Activated CD8-positive, alpha-beta memory T cell treated with anti-CD3 and anti-CD28 coated beads for 48 hours (primary cell): ENCODE results near the gene AMDHD1.
"Not testable (repeated sequence)": the region's sequence is repeated elsewhere in the genome, so short reads cannot be mapped to it uniquely, and the experiment has no call there.

Experiments
- DNase-seq, 3 experiments: peaks; one replicate each; pipeline ENCODE4 v3.0.0-alpha.2; 2020; ENCODE audit warnings: low read depth in 2 of 3, low spot score in 2 of 3

Gene AMDHD1

DNA sequence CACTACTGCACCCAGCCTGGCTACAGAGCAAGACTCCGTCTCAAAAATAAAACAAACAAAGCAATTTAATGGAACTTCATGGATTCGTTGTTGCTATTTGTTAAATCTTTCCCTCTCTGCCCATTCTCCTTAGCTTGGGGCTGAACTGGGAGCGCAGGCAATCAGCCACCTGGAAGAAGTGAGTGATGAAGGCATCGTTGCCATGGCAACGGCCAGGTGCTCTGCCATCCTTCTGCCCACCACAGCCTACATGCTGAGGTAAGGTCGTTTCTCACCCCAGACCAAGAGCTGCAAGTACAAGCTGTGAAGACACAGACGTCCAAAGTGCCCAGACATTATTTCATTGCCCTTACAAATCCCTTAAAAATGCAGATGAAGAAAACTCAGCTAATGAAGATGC is 19.1 kb downstream of the AMDHD1 start:
- no peak for DNase-seq

DNA sequence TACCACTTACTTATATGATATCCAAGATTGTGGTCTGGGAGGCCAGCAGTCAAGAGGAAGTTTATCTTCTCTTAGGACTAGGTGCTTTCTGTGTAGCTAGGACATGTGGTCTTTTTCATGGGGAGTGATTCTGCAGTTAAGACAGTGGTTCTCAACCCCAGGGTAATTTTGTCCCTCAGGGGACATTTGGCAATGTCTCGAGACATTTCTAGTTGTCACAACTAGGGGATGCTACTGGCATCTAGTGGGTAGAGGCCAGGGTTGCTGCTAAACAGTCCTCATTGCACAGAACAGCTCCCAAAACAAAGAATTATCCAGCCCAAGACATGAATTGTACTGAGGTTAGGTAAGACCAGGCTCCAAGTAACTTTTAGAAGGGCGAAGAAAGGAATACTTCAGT is 20.0 kb downstream of the AMDHD1 start:
- DNase-seq: no peak

DNA sequence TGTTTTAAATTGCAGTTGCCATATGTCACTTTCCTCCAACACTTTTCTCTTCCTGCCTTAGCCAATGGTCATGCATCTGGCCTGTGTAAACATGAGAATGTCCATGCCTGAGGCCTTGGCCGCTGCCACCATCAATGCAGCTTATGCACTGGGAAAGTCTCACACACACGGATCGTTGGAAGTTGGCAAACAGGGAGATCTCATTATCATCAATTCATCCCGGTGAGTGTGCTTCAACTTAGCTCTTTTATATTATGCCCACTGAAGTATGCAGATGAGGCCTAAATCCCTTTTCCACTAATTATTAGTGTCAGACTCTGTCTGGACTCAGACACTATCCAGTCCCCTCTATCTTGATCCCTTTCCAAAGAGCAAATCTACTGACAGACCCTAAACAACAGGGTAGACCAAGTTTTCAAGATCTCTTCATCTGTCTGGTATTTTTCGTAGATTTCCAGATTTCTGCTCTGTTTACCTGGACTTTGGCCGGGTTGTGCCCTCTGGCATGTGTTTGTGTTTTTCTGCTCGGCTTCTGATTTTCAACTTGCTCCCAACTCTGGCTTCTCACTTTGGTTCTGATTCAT is 23.2 kb downstream of the AMDHD1 start:
- DNase-seq: no peak

DNA sequence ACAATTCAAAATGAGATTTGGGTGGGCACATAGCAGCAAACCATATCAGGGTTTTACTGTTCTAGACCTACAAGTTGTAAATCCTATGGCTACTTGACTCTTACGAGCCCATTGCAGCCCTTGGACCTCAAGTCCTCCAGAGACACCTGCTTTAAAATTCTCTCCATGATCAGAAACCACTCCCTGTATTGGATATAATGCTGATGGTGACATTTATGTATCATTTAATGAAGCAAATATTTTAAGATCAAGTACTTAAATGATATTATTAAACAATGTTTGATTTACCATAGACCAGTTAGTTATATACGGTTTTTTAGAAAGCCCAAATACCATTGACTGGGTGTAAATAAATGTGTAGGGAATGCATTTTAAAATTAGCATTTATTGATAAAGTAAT is 24.2 kb downstream of the AMDHD1 start:
- DNase-seq: no peak

DNA sequence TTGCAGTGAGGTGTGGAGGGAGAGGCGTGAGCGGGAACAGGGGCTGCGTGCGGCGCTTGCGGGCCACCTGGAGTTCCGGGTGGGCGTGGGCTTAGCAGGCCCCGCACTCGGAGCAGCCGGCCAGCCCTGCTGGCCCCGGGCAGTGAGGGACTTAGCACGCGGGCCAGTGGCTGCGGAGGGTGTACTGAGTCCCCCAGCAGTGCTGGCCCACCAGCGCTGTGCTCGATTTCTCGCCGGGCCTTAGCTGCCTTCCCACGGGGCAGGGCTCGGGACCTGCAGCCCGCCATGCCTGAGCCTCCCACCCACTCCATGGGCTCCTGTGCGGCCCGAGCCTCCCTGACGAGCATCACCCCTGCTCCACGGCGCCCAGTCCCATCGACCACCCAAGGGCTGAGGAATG is 26.0 kb downstream of the AMDHD1 start:
- DNase-seq: not testable (repeated sequence)

DNA sequence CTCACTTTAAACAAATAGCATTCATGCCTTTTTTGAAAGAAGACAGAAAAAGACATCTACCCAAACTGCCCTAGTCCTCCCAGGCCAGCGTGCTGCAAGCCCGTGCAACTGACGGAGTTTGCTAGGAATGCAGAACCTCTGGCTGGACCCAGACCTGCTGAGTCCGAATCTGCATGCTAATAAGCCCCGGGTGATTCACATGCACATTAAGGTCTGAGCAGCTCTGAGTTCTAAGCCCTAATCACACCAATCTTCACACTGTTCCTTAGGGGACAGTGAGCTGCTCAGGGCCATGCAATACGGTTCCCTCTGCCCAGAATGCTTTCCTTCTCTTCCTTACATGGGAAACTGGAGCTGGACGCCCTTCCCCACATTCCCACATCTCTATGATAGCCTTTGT is 27.8 kb downstream of the AMDHD1 start:
- no peak for DNase-seq

DNA sequence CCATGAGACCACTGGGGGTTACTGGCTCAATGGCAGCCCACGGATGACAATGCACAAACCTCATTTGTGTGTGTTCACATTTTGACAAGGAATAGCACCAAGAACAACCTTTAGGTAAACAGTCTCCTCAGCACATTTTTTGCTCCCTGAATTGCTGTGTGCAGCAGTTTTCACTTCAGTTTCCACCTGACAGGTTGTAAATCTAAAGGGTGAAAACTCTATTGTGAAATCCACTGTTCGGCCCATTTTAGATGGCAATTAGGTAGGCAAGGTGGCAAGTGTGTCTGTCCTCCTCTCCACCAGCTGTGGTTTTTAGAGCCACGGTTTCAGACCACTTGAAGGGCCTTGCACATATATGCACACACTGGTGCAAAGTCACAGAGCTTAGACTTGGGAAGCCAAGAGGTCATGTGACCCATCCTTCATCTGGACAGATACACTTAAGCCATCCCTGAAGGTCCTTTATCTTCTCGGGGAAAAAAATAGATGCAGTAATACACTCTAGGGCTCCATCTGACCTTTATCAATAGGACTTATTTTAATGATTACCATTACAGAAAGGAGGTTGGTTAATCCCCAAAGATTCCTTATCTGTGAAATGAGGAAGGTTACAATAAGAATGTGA is 29.8 kb downstream of the AMDHD1 start:
- DNase-seq: no peak

DNA sequence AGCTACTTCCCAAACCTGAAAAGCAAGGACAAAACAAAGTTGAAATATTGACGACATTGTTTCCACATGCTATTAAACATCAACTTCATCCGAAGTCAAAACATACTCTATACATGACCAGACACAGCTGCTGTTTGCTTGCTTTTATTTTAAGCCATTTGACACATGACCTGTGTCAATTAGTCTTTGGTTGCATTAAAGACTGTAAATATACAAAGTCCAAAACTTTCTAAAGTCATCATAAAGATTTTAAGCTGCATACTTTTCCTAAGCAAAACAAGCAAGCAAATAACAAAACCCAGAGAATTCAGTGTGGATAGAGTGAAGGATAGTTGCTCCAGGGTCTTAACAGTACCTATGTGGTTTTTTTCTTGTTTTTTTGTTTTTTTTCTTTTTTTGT is 31.2 kb downstream of the AMDHD1 start:
- DNase-seq: no peak

DNA sequence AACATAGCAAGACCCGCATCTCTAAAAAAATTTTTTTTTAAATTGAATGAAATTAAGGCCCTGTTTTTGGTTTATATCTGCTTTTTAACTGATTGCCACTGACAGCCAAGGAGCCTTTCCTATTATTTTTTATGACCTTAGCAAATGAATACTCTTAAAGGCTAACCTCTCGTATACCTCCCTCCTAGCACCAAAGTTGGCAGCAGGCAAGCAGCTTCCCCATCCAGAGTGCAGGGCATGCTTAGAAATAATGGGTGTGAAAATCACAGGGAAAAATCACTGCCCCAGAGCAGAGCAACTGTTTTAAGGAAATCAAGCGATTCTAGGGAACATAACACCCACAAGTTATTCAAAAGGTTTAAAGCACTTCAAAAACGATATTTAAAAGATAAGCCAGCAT is 32.4 kb downstream of the AMDHD1 start:
- DNase-seq: no peak

DNA sequence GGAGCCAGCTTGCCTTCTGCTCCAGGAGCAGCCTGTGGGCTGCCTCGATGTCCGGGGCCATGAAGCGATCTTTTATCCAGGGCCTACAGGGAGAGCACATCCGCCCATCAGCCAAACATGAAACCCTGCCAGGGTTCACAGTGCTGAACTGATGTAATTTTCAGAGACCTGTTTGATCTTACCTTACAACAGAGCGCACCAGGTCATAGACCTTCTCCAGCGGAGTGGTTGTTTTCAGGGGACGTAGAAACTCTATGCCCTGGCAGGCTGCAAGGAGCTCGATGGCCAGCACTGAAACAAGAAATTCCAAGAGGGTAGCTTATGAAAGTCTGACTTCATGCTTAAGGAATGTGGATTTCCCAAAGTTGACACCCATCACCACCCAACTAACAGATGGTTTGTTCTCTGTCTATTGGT is 33.3 kb downstream of the AMDHD1 start:
- no peak for DNase-seq

DNA sequence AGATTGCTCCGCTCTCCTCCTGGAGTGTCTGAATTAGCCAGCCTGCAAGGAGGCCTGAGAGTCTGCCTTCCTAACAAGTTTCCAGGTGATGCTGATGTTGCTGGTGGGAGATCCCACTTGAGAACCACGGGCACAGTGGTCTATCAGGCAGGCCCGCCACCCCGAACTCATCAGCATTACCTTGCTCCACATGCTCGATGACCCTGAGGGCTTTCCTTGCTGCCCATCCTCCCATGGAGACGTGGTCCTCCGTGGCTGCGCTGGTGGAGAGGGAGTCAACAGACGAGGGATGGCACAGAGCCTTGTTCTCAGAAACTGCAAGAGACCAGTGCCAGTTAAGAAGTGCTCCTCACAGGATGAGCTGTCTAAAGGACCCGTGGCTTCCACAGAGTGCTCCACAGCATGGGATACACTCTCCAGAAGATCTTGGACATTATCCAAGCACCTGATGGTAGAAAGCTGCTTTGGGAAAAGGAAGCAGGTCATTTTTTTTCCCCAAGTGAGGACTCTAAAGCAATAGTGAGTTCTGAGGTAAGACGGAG is 34.7 kb downstream of the AMDHD1 start:
- no peak for DNase-seq

DNA sequence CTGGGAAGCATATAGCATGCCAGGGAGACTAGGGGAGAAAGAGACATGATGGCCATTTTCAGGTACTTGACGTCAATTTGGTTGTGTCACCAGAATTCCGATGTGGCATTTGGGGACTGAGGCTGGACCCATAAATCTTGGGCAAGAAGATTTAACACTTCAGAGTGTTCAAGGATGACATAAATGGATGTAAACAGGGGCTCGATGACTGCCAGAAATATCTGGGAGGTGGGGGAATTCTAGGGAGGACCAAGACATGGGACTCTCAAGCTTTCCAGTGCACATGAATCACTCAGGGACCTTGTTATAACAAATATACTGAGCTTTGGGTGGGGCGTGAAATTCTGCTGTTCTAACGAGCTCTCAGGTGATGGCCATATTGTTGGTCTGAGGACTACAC is 35.2 kb downstream of the AMDHD1 start:
- DNase-seq: no peak

DNA sequence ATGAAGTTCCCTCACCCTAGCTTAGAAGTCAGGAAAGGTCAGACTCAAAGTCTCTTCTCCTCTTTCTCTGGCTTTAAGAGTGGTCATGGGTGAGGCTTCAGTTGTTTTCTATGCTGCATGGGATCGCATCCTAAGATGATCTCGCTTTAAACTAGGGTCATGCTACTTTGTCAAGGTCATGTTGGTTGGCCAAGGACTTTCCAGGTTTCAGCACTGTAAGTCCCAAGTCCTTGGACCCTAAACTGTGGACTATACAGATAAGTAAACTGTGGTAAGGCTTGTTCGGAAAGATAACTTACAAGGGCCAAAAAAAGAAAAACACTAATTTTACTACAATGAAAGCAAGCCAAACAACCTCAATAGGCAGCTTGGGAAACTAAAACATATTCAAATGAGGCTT is 35.6 kb downstream of the AMDHD1 start:
- no peak for DNase-seq

DNA sequence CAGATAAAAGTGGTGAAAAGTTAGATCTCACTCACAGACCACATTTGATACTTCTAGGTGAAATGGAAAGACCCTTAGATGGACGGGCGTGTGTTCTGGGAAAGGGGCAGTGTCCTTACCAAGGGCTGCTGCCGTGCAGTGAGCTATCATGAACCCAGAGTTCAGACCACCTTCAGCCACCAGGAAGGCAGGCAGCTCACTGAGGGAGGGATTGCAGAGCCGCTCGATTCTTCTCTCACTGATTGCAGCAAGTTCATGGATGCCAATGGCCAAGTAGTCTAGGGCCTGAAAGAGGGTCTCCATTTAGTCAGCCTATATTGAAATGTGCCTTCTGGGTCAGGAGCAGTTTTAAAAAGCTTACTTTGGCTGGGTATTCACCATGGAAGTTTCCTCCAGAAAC is 37.3 kb downstream of the AMDHD1 start:
- DNase-seq: no peak

DNA sequence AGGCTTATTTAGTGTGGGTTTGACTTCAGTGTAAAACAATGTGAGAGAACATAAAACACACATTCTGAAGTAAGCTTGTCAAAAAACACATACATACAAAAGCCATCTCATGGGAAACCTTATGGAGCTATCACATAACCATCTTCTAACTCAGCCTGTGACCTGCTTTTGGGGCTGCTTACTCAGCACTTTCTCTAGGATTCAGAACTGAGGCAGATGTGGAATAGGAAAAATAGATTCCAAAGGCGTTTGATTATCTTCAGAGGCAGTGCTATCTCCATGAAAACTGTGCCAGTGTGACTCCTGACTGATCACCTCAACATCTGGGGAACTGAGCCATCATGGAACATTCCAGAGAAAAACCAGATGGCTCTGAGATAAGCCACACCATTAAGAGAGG is 39.5 kb downstream of the AMDHD1 start:
- no peak for DNase-seq

DNA sequence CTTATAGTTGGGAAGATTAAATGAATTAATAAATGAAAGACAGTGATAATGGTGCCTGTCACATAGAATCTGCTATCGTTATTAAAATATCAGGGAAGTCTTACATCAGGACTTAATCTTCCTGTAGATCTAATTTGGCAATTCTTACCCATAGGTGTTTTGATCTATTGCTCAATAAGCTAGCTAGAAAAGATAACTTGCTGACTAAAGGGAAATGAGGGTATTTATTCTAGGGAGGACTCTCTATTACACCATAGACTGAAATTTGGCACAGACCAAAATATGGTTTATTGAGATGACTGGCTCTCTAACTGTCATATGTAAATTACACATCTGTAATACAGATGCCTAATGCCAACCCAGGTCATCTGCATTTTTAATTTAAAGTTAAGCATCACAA is 41.6 kb downstream of the AMDHD1 start:
- no peak for DNase-seq

DNA sequence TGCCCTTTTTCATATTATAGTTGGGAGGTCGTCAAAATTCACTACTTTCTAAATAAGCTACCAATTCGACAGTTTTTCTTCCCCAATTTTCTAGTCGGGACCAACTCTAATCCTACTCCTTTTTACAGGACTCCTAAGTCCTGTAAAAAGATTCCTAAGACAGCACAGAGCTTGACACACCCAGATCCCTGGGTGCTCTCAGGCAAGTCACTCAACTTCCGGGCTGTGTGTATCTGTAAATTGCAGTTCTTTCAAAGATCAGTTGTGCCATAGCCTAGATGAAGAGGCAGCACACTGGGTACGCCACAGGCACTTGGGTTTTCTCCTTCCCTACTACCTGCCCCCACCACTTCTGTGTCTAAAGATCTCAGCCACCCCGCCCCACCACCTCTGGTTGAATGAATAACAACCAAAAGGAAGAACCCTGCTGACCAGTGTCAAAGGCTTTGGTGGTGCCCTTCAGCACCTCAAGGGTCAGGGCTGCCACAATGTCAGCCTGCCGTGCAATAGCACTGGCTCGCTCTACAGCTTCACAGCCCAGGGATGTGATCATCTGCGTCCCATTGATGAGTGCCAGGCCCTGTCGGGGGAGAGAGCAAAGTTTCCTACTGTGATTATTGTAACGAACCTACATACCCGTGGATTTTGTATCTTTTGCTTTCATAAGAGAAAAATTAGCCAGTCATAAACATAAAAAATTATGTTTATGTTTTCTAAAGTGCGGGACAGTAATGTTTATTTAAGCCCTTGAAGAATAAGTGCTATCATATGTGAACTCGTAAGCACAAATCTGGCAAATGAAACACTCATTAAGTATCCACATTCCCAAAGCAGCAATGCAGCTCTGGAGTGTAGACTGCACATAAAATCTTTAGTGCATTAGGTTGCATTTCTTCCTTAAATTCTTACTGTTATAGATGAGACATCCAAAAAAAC is 43.8 kb downstream of the AMDHD1 start:
- DNase-seq: no peak

DNA sequence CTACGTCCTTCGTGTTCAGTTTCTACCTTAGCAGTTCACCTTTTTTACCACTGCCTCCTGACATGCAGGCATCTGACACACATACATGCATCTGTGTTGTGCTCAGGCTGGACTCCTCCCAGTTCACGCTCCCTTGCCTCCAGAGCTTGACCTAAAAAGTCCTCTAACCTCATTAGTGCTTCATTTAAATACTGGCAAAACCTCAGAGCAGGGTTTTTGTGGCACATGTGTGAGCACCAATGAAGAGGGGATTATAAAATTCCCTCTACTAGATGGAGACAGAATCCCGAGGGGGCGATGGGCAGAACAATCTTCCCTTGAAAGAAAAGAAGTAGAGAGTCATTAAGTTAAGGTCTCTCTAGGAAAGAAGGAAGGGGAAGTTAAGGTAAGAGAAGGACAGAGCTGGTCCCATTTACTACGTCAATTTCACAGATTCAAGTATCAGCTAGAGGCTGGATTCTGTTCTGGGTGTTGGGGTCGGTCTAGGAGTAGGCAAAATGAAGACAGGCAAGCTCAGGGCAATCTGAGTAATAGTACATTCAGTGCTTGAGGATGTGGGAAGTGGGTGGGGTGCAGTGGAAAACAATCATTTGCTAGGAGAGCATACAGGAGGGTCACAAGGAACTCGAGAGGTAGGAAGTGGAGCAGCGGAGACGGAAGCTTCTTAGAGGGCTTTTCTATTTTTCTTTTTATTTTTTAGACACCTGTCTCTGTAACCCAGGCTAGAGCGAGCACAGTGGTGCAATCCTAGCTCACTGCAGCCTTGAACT is 45.6 kb downstream of the AMDHD1 start:
- no peak for DNase-seq

DNA sequence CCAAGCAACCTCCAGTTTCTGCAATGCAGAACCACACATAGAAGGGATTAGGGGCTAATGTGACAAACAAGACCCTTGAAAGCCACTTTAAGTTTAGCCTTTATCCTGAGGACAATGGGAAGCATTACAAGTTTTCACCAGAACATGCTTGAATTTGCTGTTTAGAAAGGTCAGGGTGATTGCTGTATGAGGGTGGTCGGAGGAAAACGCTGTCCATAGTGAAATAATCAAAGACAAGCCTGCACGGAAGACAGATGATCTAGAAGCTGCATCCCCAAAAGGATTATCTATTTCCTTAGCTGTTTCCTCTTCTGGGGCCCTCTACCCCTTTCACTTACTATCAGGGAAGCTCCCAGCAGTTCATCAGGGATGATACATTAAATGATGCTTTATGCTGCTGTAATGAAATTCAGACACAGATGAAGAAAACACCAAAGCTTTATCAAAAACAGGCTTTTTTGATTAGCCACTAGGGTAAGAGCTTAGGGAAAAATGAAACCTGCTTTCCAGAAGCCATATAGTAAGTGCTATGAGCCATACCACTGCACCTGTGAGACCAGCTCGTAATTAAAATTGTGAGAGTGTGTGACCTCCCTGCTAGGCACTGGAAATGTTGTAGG is 46.5 kb downstream of the AMDHD1 start:
- no peak for DNase-seq

DNA sequence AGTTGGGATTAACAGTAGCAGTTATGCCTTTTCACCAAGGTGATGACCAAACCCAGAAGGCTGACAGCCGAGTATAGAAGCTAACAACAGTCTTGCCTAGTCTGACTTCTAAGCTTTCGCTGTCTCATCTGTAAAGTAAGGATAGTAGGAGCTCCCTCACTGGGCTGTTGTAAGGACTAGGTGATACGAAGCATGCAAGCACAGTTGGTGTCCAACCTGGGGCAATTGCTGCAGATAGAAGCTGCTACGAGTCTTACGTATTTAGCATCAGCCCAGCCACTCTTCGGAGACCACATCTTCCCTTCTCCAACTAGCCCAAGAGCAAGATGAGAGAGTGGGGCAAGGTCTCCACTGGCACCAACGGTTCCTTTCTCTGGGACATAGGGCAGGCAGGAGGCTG is 47.0 kb downstream of the AMDHD1 start:
- DNase-seq: no peak

DNA sequence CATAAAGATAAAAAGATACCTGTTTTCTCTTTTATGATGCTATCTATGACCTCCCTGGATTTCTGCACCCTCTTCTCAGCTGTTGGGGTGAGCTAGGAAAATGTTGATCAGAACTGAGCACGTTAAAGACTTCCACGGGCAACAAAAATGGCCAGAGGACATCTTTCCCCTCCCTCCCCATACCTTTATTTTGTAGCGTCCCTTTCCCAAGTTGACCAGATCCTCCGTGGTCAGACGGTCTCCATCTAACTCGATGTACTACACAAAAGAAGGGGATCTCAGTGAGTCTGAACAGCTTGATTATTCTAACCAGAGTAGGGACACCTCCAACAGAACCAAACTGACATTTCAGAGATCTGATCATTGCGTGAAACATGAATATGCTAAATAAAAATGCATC is 50.8 kb downstream of the AMDHD1 start:
- no peak for DNase-seq
